H1 (cell line): ENCODE results near the gene TREM1. TPM values are rescaled to one million over a fixed set of nuclear protein-coding genes. Genes with fewer than 3 reads are reported as not detected.

Experiments used
- CTCF ChIA-PET: fragments of 300-600 bp; sonication (Branson Sonifier 250); formaldehyde crosslinking; loops from one replicate; lab custom pipeline; 2021; ENCODE audit not compliant: partially characterized antibody; lab: Charles Lee
- POLR2A ChIA-PET: fragments of 300-600 bp; sonication (Branson Sonifier 250); formaldehyde crosslinking; loops from one replicate; lab custom pipeline; 2021; ENCODE audit warnings: inconsistent platforms; ENCODE audit not compliant: partially characterized antibody; lab: Charles Lee
- DNase-seq, 2 experiments: peaks; one replicate each; pipeline versions ENCODE4 v3.0.0 to v3.0.0-alpha.2; 2010 to 2022; ENCODE audit warnings: low spot score in 2 of 2, low read depth in 1 of 2, mixed read lengths in 1 of 2
- FAIRE-seq: peaks from 2 replicates; lab custom pipeline; 2011; peaks lifted over from hg19 to GRCh38; lab: Jason Lieb, UNC
- H2AFZ ChIP-seq: 2 replicates; pipeline ENCODE4 v1.8.1; 2012; ENCODE audit warnings: low read length, inconsistent platforms
- H2AK5ac ChIP-seq: 2 replicates; pipeline ENCODE4 v1.6.1; 2013; ENCODE audit warnings: low read depth, low read length
- H2BK120ac ChIP-seq: replicated peaks from 2 replicates; pipeline ENCODE3; 2013; ENCODE audit warnings: low read depth, low read length, inconsistent platforms
- H2BK12ac ChIP-seq: 2 replicates; pipeline ENCODE4 v1.6.1; 2013; ENCODE audit warnings: low read depth, low read length
- H2BK15ac ChIP-seq: 2 replicates; pipeline ENCODE4 v1.6.1; 2013; ENCODE audit warnings: low read length
- H2BK20ac ChIP-seq: 2 replicates; pipeline ENCODE4 v1.6.1; 2013; ENCODE audit warnings: low read length
- H2BK5ac ChIP-seq: 2 replicates; pipeline ENCODE4 v1.6.1; 2013; ENCODE audit warnings: low read depth, low read length
- H3K14ac ChIP-seq: 2 replicates; pipeline ENCODE4 v1.6.1; 2013; ENCODE audit warnings: inconsistent platforms; ENCODE audit not compliant: insufficient read length
- H3K18ac ChIP-seq: 2 replicates; pipeline ENCODE4 v1.6.1; 2013; ENCODE audit warnings: low read length; ENCODE audit errors: extremely low read depth
- H3K23ac ChIP-seq: 2 replicates; pipeline ENCODE4 v1.6.1; 2013; ENCODE audit warnings: inconsistent platforms; ENCODE audit not compliant: insufficient read length
- H3K23me2 ChIP-seq: 2 replicates; pipeline ENCODE4 v1.6.1; 2013; ENCODE audit warnings: low read depth, low read length
- H3K27ac ChIP-seq: 2 replicates; pipeline ENCODE4 v1.6.1; 2011; ENCODE audit warnings: low read depth, low read length, inconsistent platforms
- H3K27me3 ChIP-seq, 4 experiments: replicated peaks in 1 of 4; 1 replicate in 1 of 4; 2 replicates in 3 of 4; pipeline versions ENCODE4 v1.6.1 to v1.8.1; 2011 to 2013; ENCODE audit warnings: low read length in 3 of 4, mild to moderate bottlenecking in 3 of 4, inconsistent platforms in 2 of 4, mixed read lengths in 2 of 4, moderate library complexity in 1 of 4; ENCODE audit not compliant: control insufficient read depth in 3 of 4, insufficient read depth in 3 of 4; ENCODE audit errors: extremely low read depth in 1 of 4
- H3K36me3 ChIP-seq, 4 experiments: 2 replicates each; pipeline versions ENCODE4 v1.6.1 to v1.8.1; 2011 to 2013; ENCODE audit warnings: mild to moderate bottlenecking in 4 of 4, low read length in 3 of 4, moderate library complexity in 2 of 4, control low read depth in 1 of 4, inconsistent platforms in 1 of 4; ENCODE audit not compliant: insufficient read depth in 4 of 4, control insufficient read depth in 2 of 4
- H3K4ac ChIP-seq: replicated peaks from 2 replicates; pipeline ENCODE3; 2013; ENCODE audit warnings: low read length, low read depth, mixed read lengths, inconsistent platforms; ENCODE audit not compliant: insufficient read length
- H3K4me1 ChIP-seq, 4 experiments: replicated peaks in 1 of 4; 1 replicate in 1 of 4; 2 replicates in 3 of 4; pipeline versions ENCODE4 v1.6.1 to v1.8.1; 2011 to 2013; ENCODE audit warnings: low read length in 3 of 4, inconsistent platforms in 2 of 4, mixed read lengths in 1 of 4; ENCODE audit not compliant: insufficient read depth in 4 of 4, control insufficient read depth in 3 of 4
- H3K4me2 ChIP-seq, 2 experiments: 2 replicates each; pipeline versions ENCODE4 v1.6.1 to v1.8.1; 2011 to 2013; ENCODE audit warnings: low read depth in 2 of 2, low read length in 2 of 2, control low read depth in 1 of 2, inconsistent platforms in 1 of 2, mild to moderate bottlenecking in 1 of 2; ENCODE audit not compliant: insufficient read depth in 1 of 2
- H3K4me3 ChIP-seq, 4 experiments: fragments of 200-600, 300-600 bp in 1 of 4; sonication (generic), shearing (Covaris generic), sonication (Bioruptor Twin) in 1 of 4; 2 replicates each; pipeline versions ENCODE4 v1.5.1 to v1.8.1; 2011 to 2016; ENCODE audit warnings: low read length in 4 of 4, low read depth in 3 of 4, control low read depth in 2 of 4, inconsistent platforms in 2 of 4, mild to moderate bottlenecking in 2 of 4, mixed read lengths in 1 of 4, moderate library complexity in 1 of 4; ENCODE audit not compliant: insufficient read depth in 2 of 4; ENCODE audit errors: extremely low read depth in 1 of 4
- H3K56ac ChIP-seq: replicated peaks from 2 replicates; pipeline ENCODE3; 2013; ENCODE audit warnings: low read depth, mild to moderate bottlenecking, mixed read lengths, low read length, inconsistent platforms; ENCODE audit not compliant: insufficient read length
- H3K79me1 ChIP-seq: 2 replicates; pipeline ENCODE4 v1.6.1; 2013; ENCODE audit warnings: low read depth, low read length, control low read depth
- H3K79me2 ChIP-seq, 2 experiments: 2 replicates each; pipeline versions ENCODE4 v1.6.1 to v1.8.1; 2012 to 2013; ENCODE audit warnings: low read length in 2 of 2, mild to moderate bottlenecking in 2 of 2, inconsistent platforms in 1 of 2; ENCODE audit not compliant: insufficient read depth in 2 of 2, control insufficient read depth in 1 of 2
- H3K9ac ChIP-seq, 4 experiments: replicated peaks in 1 of 4; 1 replicate in 1 of 4; 2 replicates in 3 of 4; pipeline versions ENCODE4 v1.6.1 to v1.8.1; 2011 to 2013; ENCODE audit warnings: low read depth in 3 of 4, low read length in 3 of 4, control low read depth in 2 of 4, mild to moderate bottlenecking in 2 of 4, moderate library complexity in 2 of 4, inconsistent platforms in 1 of 4; ENCODE audit errors: extremely low read depth in 1 of 4
- H3K9me3 ChIP-seq, 2 experiments: 2 replicates each; pipeline versions ENCODE4 v1.6.1 to v1.8.1; 2012 to 2013; ENCODE audit warnings: mild to moderate bottlenecking in 2 of 2, moderate library complexity in 2 of 2, control low read depth in 1 of 2, inconsistent platforms in 1 of 2, low read depth in 1 of 2, low read length in 1 of 2, mixed read lengths in 1 of 2; ENCODE audit not compliant: insufficient read depth in 2 of 2
- H4K20me1 ChIP-seq, 2 experiments: replicated peaks in 1 of 2; 2 replicates each; pipeline versions ENCODE3 to v1.8.1; 2011 to 2013; ENCODE audit warnings: inconsistent platforms in 2 of 2, low read length in 2 of 2, mild to moderate bottlenecking in 1 of 2; ENCODE audit not compliant: insufficient read depth in 2 of 2, control insufficient read depth in 1 of 2
- H4K5ac ChIP-seq: 2 replicates; pipeline ENCODE4 v1.6.1; 2013; ENCODE audit warnings: low read length, low read depth, mixed read lengths, inconsistent platforms; ENCODE audit not compliant: insufficient read length
- H4K8ac ChIP-seq: 2 replicates; pipeline ENCODE4 v1.8.0; 2013; ENCODE audit warnings: mild to moderate bottlenecking, moderate library complexity, low read length, inconsistent platforms; ENCODE audit not compliant: insufficient read depth; ENCODE audit errors: extremely low read depth
- H4K91ac ChIP-seq: replicated peaks from 2 replicates; pipeline ENCODE3; 2013; ENCODE audit warnings: low read length, mixed read lengths, inconsistent platforms; ENCODE audit not compliant: insufficient read length
- BACH1 ChIP-seq: IDR thresholded peaks from 2 replicates; pipeline ENCODE4 v1.6.1; 2012; ENCODE audit warnings: low read length, improper control_type of control experiment
- CHD1 ChIP-seq: IDR thresholded peaks from 2 replicates; pipeline ENCODE4 v1.6.1; 2012; ENCODE audit warnings: low read depth, low read length, improper control_type of control experiment
- KDM5A ChIP-seq: fragments of 200-600 bp; IDR thresholded peaks from 2 replicates; pipeline ENCODE4 v1.7.1; 2012; ENCODE audit warnings: mild to moderate bottlenecking, low read length, inconsistent platforms, mixed read lengths
- POLR2A ChIP-seq, 2 experiments: IDR thresholded peaks; 1 replicate in 1 of 2; 2 replicates in 1 of 2; pipeline ENCODE4 v1.6.1; 2011; ENCODE audit warnings: low read depth in 2 of 2, low read length in 2 of 2, mild to moderate bottlenecking in 2 of 2; ENCODE audit errors: control extremely low read depth in 1 of 2
- TEAD4 ChIP-seq: IDR thresholded peaks from 2 replicates; pipeline ENCODE4 v1.6.1; 2012; ENCODE audit warnings: low read depth, low read length, inconsistent platforms, mixed read lengths
- WGBS, 2 experiments: shearing (Covaris generic) in 1 of 2; methylation state at CpG; one replicate each; pipeline versions ENCODE4 v1.1.6 to v1.1.7; 2013 to 2015; ENCODE audit warnings: low lambda C conversion rate in 2 of 2, mixed read lengths in 2 of 2, inconsistent platforms in 1 of 2, low coverage in 1 of 2, missing lambda C conversion rate in 1 of 2; ENCODE audit not compliant: insufficient replicate concordance in 2 of 2, insufficient coverage in 1 of 2, insufficient read length in 1 of 2; ENCODE audit errors: extremely low coverage in 1 of 2, missing lambda C conversion rate in 1 of 2; 5-methylcytosine and 5-hydroxymethylcytosine counted together
- polyA plus RNA-seq, 7 experiments: library from polyadenylated mRNA; depleted of rRNA in 3 of 7; stranded (reverse) in 5 of 7; unstranded in 2 of 7; fragments of >200 nt in 5 of 7; fragments of 200-250 nt in 2 of 7; gene quantifications; 1 replicate in 5 of 7; 2 replicates in 1 of 7; 4 replicates in 1 of 7; pipeline versions ENCODE4 v1.2.1 to v1.2.3, GENCODE V29; 2011 to 2013; ENCODE audit warnings: missing spikeins in 2 of 7, mixed read lengths in 2 of 7
- small RNA-seq: library from polyadenylated mRNA; stranded (forward); fragments of <200 nt; extraction: miRNeasy Mini kit (QIAGEN cat#:217004); gene quantifications from one replicate; pipeline ENCODE3, GENCODE V24; 2013; ENCODE audit not compliant: insufficient read depth
- total RNA-seq: library from RNA; stranded (reverse); fragmentation: NEBNext Ultra II Directional; extraction: Animal tissue kit (Norgen Biotek cat#: 25700); gene quantifications from 2 replicates; pipeline ENCODE4 v1.2.1, GENCODE V29; 2021

TREM1 gene
- total and polyA plus RNA-seq, 2 of the 8 experiments (the other 6 are each of a cell fraction or from before 2014, with no cell fraction given) = not detected

DNA sequence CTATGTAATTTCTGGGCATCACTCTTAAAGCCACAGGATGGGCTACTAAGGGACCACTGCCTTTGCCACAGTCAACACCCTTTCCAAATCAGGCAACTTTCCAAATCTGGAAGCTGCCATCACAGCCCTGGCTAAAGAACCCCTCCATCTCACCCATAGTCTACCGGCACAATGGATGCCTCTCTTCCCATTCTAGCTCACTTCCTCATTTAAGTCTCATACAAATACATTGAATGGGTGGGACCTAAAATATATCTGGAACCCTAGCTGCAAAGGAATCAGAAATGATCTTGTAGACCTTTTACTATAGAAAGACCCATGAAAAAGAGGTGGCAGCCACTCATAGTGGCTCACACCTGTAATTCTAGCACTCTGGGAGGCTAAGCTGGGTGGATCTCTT lies 61.7 kb downstream of the TREM1 start:
- Histone ChIP-seq H2BK5ac (no peak overlapping the region), H3K79me2 (no peaks in the 10 kb centered on the region)
- TF ChIP-seq CHD1 = no peak
- TF ChIP-seq POLR2A (IDR thresholded peaks at IDR 0.05; ENCODE audit: control extremely low read depth in 1 of 2, low read depth in 2 of 2, low read length in 2 of 2) = no peak
- TF ChIP-seq KDM5A = no peak
- no peak for TF ChIP-seq TEAD4
- no peak for TF ChIP-seq BACH1
- TF ChIP-seq, all 59 proteins: peak for 0
- Histone ChIP-seq H4K91ac (no peak overlapping the region), H3K27ac (no peak overlapping the region), H3K79me1 (no peaks in the 10 kb centered on the region), H3K27me3 (no peaks in the 10 kb centered on the region; a peak in 1 of 7 replicates), H2AK5ac (no peak overlapping the region), H3K36me3 (no peaks in the 10 kb centered on the region), H2BK120ac (no peak overlapping the region), H3K18ac (no peak overlapping the region), H3K14ac (no peak overlapping the region), H2AFZ (no peak overlapping the region), H3K4me1 (no peaks in the 10 kb centered on the region), H3K23me2 (no peaks in the 10 kb centered on the region), H3K4ac (no peak overlapping the region), H3K9me3 (no peaks in the 10 kb centered on the region; a peak in 1 of 4 replicates), H2BK12ac (no peak overlapping the region), H4K8ac (no peak overlapping the region), H3K9ac (no peak overlapping the region), H2BK20ac (no peak overlapping the region), H3K23ac (no peak overlapping the region), H3K56ac (no peak overlapping the region), H2BK15ac (no peak overlapping the region), H4K5ac (no peak overlapping the region), H3K4me2 (no peak overlapping the region), H4K20me1 (no peaks in the 10 kb centered on the region), H3K4me3 (no peak overlapping the region)
- CTCF ChIA-PET = interaction anchor here (1.2 to 1.7 kb wide), 4 partner anchors 18 to 55 kb away, joined by 3 to 5 read pairs (median 4); no protein-coding TSS in a partner anchor
- no peak for FAIRE-seq
- no peak for DNase-seq
- POLR2A ChIA-PET = no interaction called here
- WGBS, 2 experiments = 88% methylated on average over 1 of the region's 1 CpG; no CpG with 5 or more reads in 1 of the 2 experiments

Small RNA genes within 50 kb of the gene (small RNA-seq; reads per million reads assigned to genes)
- gene AL391903.2 = not detected
- not detected for gene AL391903.3
- 1.0 reads per million for gene RNA5SP207
- gene RNU6-643P = not detected

Other genes with a start within 250 kb of the TREM1 start
- gene UNC5CL, start 247.5 kb downstream of the TREM1 start, total RNA-seq = 1.3 and 1.4 TPM in 2 replicates
- gene UNC5CL, start 247.5 kb downstream of the TREM1 start, polyA plus RNA-seq (2011; rRNA removed) = 1.7 and 2.3 TPM in 2 replicates
- not detected in 2 replicates for gene TSPO2, start 244.2 kb downstream of the TREM1 start, total RNA-seq
- not detected in 2 replicates for gene TSPO2, start 244.2 kb downstream of the TREM1 start, polyA plus RNA-seq (2011; rRNA removed)
- gene APOBEC2, start 233.5 kb downstream of the TREM1 start, total RNA-seq = not detected in 2 replicates
- gene APOBEC2, start 233.5 kb downstream of the TREM1 start, polyA plus RNA-seq (2011; rRNA removed) = not detected in 2 replicates
- 35.1 and 35.8 TPM in 2 replicates for gene OARD1, start 214.3 kb downstream of the TREM1 start, total RNA-seq
- gene OARD1, start 214.3 kb downstream of the TREM1 start, polyA plus RNA-seq (2011; rRNA removed) = 10.0 and 16.8 TPM in 2 replicates
- 33.7 and 35.5 TPM in 2 replicates for gene NFYA, start 213.7 kb downstream of the TREM1 start, total RNA-seq
- 19.7 and 19.8 TPM in 2 replicates for gene NFYA, start 213.7 kb downstream of the TREM1 start, polyA plus RNA-seq (2011; rRNA removed)
- not detected in 2 replicates for gene TREML1, start 132.3 kb downstream of the TREM1 start, total RNA-seq
- 0.08 and 0.30 TPM in 2 replicates for gene TREML1, start 132.3 kb downstream of the TREM1 start, polyA plus RNA-seq (2011; rRNA removed)
- gene TREM2, start 123.6 kb downstream of the TREM1 start, total RNA-seq = not detected in 2 replicates
- 0.20 and 0.24 TPM in 2 replicates for gene TREM2, start 123.6 kb downstream of the TREM1 start, polyA plus RNA-seq (2011; rRNA removed)
- 0.09 and 0.11 TPM in 2 replicates for gene TREML2, start 85.5 kb downstream of the TREM1 start, total RNA-seq
- gene TREML2, start 85.5 kb downstream of the TREM1 start, polyA plus RNA-seq (2011; rRNA removed) = 0.18 and 0.22 TPM in 2 replicates
- gene TREML4, start 58.3 kb downstream of the TREM1 start, total RNA-seq = not detected in 2 replicates
- not detected in 2 replicates for gene TREML4, start 58.3 kb downstream of the TREM1 start, polyA plus RNA-seq (2011; rRNA removed)
- gene NCR2, start 48.9 kb upstream of the TREM1 start, total RNA-seq = not detected in 2 replicates
- gene NCR2, start 48.9 kb upstream of the TREM1 start, polyA plus RNA-seq (2011; rRNA removed) = not detected in 2 replicates